Cardiac muscle cell (in vitro differentiated cells and primary cell): Measurements from ENCODE around the gene AQP9. TPM values are rescaled to one million over a fixed set of nuclear protein-coding genes. Genes with fewer than 3 reads are reported as not detected.
A peak's percentile ranks its signal among the peaks of the same experiment; 100 is the strongest.

Source experiments
- DNase-seq, 2 donors: peaks; one replicate each; pipeline versions ENCODE4 v3.0.0 to v3.0.0-alpha.2; 2010 to 2017; ENCODE audit warnings: low read depth in 1 of 2, low spot score in 1 of 2
- H3K27ac ChIP-seq: fragments of 200-600 bp; sonication (generic); 2 replicates; pipeline ENCODE4 v1.5.1; 2016
- H3K27me3 ChIP-seq: fragments of 200-600 bp; sonication (generic); 2 replicates; pipeline ENCODE4 v1.6.0; 2016; ENCODE audit warnings: control low read depth
- H3K36me3 ChIP-seq: fragments of 200-600 bp; sonication (generic); 2 replicates; pipeline ENCODE4 v1.5.1; 2016; ENCODE audit warnings: control low read depth
- H3K4me1 ChIP-seq: fragments of 200-600 bp; sonication (generic); 2 replicates; pipeline ENCODE4 v1.8.1; 2017; ENCODE audit warnings: low read depth, mild to moderate bottlenecking, mixed run types
- H3K4me3 ChIP-seq: fragments of 200-600 bp; sonication (generic); 2 replicates; pipeline ENCODE4 v1.5.1; 2016; ENCODE audit warnings: mild to moderate bottlenecking
- H3K9me3 ChIP-seq: fragments of 200-600 bp; sonication (generic); 2 replicates; pipeline ENCODE4 v1.5.1; 2017; ENCODE audit warnings: low read depth, mild to moderate bottlenecking, control low read depth
- polyA plus RNA-seq: library from polyadenylated mRNA; unstranded; fragments of >200 nt; fragmentation: Nextera tagmentation; extraction: Ambion mirVana; gene quantifications from 2 replicates; pipeline ENCODE4 v1.2.1, GENCODE V29; 2016
- total RNA-seq: library from RNA; depleted of rRNA; stranded (reverse); fragments of >200 nt; gene quantifications from 2 replicates; pipeline ENCODE4 v1.2.3, GENCODE V29; 2016
- TF ChIP-seq, protein P1 (sequence below): IDR thresholded peaks from 2 replicates; pipeline ENCODE4 v1.5.1; 2012; ENCODE audit warnings: low read depth, mild to moderate bottlenecking, low read length

The AQP9 gene
- total and polyA plus RNA-seq, 2 experiments from 2014 or later = not detected

DNA sequence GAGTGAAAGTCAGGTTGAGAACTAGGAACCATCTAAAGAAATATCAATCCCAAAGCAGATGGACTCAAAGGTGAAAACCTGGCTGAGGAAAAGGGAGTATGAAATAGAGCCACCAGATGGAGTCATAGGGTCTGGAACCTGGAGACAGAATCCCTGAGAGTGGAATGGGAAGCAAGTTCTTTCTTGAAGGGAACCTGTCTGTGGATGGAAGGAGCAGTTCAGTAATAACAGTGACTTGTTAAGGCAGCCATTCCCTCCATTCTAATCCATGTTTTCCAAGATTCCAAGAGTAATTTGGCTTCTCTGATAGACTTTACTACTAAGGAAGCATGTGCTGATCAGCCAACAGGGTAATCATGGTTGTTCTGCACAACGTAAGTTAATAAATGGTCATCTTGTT is 22.5 kb upstream of the AQP9 start:
- peak in 1 of 2 donors; percentile 41 for DNase-seq
- no peaks in the 10 kb centered on the region for H3K36me3 ChIP-seq

DNA sequence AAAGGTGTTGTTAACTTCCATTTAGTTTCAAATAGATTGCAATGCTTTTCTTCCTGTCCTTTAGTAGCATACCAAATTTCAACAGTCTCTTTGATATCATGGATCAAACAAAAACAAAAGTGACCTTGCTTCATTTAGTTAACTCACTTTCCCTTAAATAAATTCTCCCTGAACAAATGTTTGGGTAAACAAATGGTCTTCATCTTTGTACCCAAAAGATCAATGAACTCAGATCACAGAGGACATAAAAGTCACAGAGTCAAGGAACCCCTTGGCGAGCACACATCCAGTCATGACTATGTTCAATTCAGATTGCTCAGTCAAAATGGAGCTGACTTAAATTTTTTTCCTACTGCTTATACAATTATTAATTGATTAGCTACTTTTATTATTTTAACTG is 20.6 kb upstream of the AQP9 start:
- Histone ChIP-seq H3K27ac (no peak overlapping the region), H3K9me3 (no peaks in the 10 kb centered on the region), H3K4me3 (no peak overlapping the region), H3K4me1 (no peaks in the 10 kb centered on the region), H3K36me3 (no peaks in the 10 kb centered on the region), H3K27me3 (no peaks in the 10 kb centered on the region)
- DNase-seq = no peak
- TF ChIP-seq, protein P1, sequence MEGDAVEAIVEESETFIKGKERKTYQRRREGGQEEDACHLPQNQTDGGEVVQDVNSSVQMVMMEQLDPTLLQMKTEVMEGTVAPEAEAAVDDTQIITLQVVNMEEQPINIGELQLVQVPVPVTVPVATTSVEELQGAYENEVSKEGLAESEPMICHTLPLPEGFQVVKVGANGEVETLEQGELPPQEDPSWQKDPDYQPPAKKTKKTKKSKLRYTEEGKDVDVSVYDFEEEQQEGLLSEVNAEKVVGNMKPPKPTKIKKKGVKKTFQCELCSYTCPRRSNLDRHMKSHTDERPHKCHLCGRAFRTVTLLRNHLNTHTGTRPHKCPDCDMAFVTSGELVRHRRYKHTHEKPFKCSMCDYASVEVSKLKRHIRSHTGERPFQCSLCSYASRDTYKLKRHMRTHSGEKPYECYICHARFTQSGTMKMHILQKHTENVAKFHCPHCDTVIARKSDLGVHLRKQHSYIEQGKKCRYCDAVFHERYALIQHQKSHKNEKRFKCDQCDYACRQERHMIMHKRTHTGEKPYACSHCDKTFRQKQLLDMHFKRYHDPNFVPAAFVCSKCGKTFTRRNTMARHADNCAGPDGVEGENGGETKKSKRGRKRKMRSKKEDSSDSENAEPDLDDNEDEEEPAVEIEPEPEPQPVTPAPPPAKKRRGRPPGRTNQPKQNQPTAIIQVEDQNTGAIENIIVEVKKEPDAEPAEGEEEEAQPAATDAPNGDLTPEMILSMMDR = no peak

More for the DNA sequence above, 22.5 kb upstream of the AQP9 start:
- Histone ChIP-seq H3K27me3 (no peaks in the 10 kb centered on the region), H3K9me3 (no peaks in the 10 kb centered on the region), H3K27ac (no peak overlapping the region), H3K4me1 (no peaks in the 10 kb centered on the region), H3K4me3 (no peak overlapping the region)
- TF ChIP-seq, protein P1 = peak; percentile 32

DNA sequence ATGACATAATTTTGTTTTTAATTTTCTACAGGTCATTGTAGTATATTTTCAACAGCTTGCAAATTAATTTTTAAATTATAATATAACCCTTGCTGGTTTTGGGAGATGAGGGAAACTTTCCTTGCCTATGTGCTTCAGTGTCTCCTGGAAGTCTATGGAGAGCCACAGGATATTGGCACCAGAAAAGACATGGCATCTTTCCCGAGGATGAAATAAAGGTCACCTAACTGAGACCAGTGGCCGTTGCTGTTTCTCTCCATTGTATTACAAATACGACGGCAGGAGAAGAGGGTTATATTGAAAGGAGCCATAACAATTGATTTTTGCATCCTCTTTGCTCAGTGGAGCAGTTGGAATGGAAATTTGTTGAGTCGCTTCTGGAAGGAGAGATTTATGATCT is 19.9 kb upstream of the AQP9 start:
- H3K27me3 ChIP-seq = no peaks in the 10 kb centered on the region
- H3K36me3 ChIP-seq = no peaks in the 10 kb centered on the region
- H3K9me3 ChIP-seq = no peaks in the 10 kb centered on the region
- H3K4me1 ChIP-seq = no peaks in the 10 kb centered on the region
- H3K27ac ChIP-seq = no peak overlapping the region
- DNase-seq = no peak
- TF ChIP-seq, protein P1 = no peak
- no peak overlapping the region for H3K4me3 ChIP-seq

DNA sequence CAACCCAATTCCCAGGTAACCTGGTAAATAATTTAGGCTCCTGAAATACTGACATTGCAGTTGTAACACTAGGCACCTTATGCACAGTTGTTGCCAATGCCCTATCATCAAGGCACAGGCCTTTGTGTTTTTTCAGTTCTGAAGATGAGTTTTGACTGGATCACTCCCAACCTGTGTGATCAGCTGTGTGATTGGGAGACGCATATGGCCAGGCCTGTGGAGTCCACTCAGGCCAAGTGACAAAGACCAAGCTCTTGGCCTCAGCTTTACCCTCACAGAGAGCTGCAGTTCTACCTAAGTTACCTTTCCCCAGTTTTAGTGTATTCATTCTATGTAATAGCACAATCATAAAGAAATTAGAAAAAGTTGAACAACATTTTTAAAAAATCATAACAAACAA is 19.2 kb upstream of the AQP9 start:
- Histone ChIP-seq H3K27me3 (no peaks in the 10 kb centered on the region), H3K27ac (no peak overlapping the region), H3K4me3 (no peak overlapping the region), H3K36me3 (no peaks in the 10 kb centered on the region), H3K4me1 (no peaks in the 10 kb centered on the region), H3K9me3 (no peaks in the 10 kb centered on the region)
- no peak for DNase-seq
- TF ChIP-seq, protein P1 = no peak

DNA sequence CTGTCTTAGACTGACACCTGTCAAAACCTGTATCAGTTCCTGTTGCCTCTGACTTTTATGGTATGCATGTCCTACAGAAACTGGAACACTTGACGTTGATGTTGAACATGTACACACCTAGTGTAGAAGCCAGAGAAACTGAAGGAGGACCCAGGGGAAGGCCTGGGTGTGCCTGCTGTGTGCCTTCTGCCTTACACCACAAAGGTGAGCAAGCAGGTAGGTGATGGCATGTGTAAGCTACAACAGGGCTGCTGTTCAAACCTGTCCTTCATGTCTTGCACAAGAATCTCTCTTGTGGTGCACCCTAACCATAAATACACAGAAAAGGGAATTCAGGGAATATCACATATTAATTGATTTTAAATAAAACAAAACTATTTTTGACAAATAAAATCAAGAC is 13.6 kb upstream of the AQP9 start:
- no peaks in the 10 kb centered on the region for H3K27me3 ChIP-seq
- DNase-seq = no peak
- H3K36me3 ChIP-seq = no peaks in the 10 kb centered on the region
- H3K4me3 ChIP-seq = no peak overlapping the region
- no peak overlapping the region for H3K27ac ChIP-seq
- TF ChIP-seq, protein P1 = no peak
- H3K9me3 ChIP-seq = no peaks in the 10 kb centered on the region
- H3K4me1 ChIP-seq = no peaks in the 10 kb centered on the region

DNA sequence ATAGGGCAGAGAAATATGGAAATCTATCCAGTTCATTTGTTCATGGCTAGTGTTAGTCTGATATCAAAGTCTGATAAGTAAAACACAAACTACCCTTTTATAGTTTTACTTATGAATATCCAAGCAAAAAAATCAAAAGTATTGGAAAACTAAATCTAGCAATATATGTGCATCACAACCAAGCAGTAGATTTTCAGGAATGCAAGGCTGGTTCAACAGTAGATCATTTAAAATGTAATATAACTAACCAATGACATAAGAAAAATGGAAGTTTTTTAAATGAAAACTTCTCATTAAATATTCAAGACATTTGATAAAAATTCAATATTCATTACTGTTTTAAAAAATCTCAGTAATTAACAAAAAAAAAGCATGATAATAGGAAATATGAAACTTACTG is 12.8 kb upstream of the AQP9 start:
- TF ChIP-seq, protein P1 = no peak
- Histone ChIP-seq H3K36me3 (no peaks in the 10 kb centered on the region), H3K27ac (no peak overlapping the region), H3K4me3 (no peak overlapping the region), H3K9me3 (no peaks in the 10 kb centered on the region), H3K27me3 (no peaks in the 10 kb centered on the region), H3K4me1 (no peaks in the 10 kb centered on the region)
- no peak for DNase-seq
